GM19193 (cell line): Measurements from ENCODE around the gene DCTN4.

Experiments used
- POLR2A ChIP-seq: IDR thresholded peaks from 4 replicates; pipeline ENCODE4 v1.6.1; 2011; ENCODE audit not compliant: insufficient read depth, insufficient read length; ENCODE audit errors: extremely low read depth

Gene DCTN4

GRCh38 chr5:150670948-150671310, 87.9 kb downstream of the DCTN4 start:
- no peak for TF ChIP-seq POLR2A

- TF ChIP-seq POLR2A, result no peak
These were observed 88.4 kb downstream of the DCTN4 start for GRCh38 chr5:150670275-150670947.

GRCh38 chr5:150665044-150665443, 93.8 kb downstream of the DCTN4 start:
- no peak for TF ChIP-seq POLR2A

GRCh38 chr5:150663936-150664335, 94.9 kb downstream of the DCTN4 start:
- TF ChIP-seq POLR2A, result no peak

- no peak for TF ChIP-seq POLR2A
These were observed 95.9 kb downstream of the DCTN4 start for GRCh38 chr5:150662731-150663516.

GRCh38 chr5:150661821-150662596, 96.8 kb downstream of the DCTN4 start:
- TF ChIP-seq POLR2A, result no peak

GRCh38 chr5:150661086-150661485, 97.7 kb downstream of the DCTN4 start, which contains the start of gene MYOZ3:
Gene MYOZ3, plus strand, starts transcription at chr5:150661251. Its CDS starts 1,691 bp downstream, at chr5:150662942.
- TF ChIP-seq POLR2A, result no peak

GRCh38 chr5:150660108-150660831, 98.5 kb downstream of the DCTN4 start:
- TF ChIP-seq POLR2A, result no peak

GRCh38 chr5:150659360-150660107, 99.3 kb downstream of the DCTN4 start:
- TF ChIP-seq POLR2A, result no peak

GRCh38 chr5:150658699-150659265, 100.0 kb downstream of the DCTN4 start:
- no peak for TF ChIP-seq POLR2A
